Esophagus muscularis mucosa (tissue), 4 donors: ENCODE data around the gene RAB33B. TPM values are rescaled to one million over a fixed set of nuclear protein-coding genes. Genes with fewer than 3 reads are reported as not detected.

Experiments used
- DNase-seq: peaks from one replicate; pipeline ENCODE4 v3.0.0-alpha.2; 2017; ENCODE audit errors: extremely low spot score
- H3K27ac ChIP-seq, 4 donors: fragments of 200-600 bp; sonication (generic); replicated peaks in 1 of 4; 1 replicate in 3 of 4; 2 replicates in 1 of 4; pipeline ENCODE4 v1.5.1; 2016 to 2019; ENCODE audit warnings: mild to moderate bottlenecking in 1 of 4
- H3K27me3 ChIP-seq, 4 donors: fragments of 200-600 bp; sonication (generic); one replicate each; pipeline versions ENCODE4 v1.5.1 to v1.6.0; 2016 to 2019
- H3K36me3 ChIP-seq, 4 donors: fragments of 200-600 bp; sonication (generic); one replicate each; pipeline ENCODE4 v1.5.1; 2016 to 2019
- H3K4me1 ChIP-seq, 4 donors: fragments of 200-600 bp; sonication (generic); one replicate each; pipeline ENCODE4 v1.5.1; 2016 to 2019
- H3K4me3 ChIP-seq, 4 donors: fragments of 200-600 bp; sonication (generic); 1 replicate in 2 of 4; 2 replicates in 2 of 4; pipeline ENCODE4 v1.5.1; 2016 to 2019; ENCODE audit warnings: mild to moderate bottlenecking in 4 of 4, moderate library complexity in 1 of 4
- H3K9me3 ChIP-seq, 4 donors: fragments of 200-600 bp; sonication (generic); 1 replicate in 3 of 4; 2 replicates in 1 of 4; pipeline ENCODE4 v1.5.1; 2016 to 2019
- CTCF ChIP-seq, 3 experiments: fragments of 200-600 bp in 2 of 3; fragments of 450-650 bp in 1 of 3; sonication (generic) in 2 of 3; IDR thresholded peaks; one replicate each; pipeline ENCODE4 v1.5.1; 2017 to 2019; ENCODE audit warnings: antibody characterized with exemption in 3 of 3, mild to moderate bottlenecking in 2 of 3, moderate library complexity in 1 of 3
- EP300 ChIP-seq: sonication (generic); formaldehyde crosslinking; IDR thresholded peaks from one replicate; pipeline ENCODE4 v1.6.1; 2017; ENCODE audit warnings: antibody characterized with exemption
- POLR2A ChIP-seq: fragments of 450-650 bp; IDR thresholded peaks from one replicate; pipeline ENCODE4 v1.6.1; 2017; ENCODE audit warnings: antibody characterized with exemption, moderate library complexity, mild to moderate bottlenecking, low read depth
- POLR2AphosphoS5 ChIP-seq, 2 donors: sonication (generic); formaldehyde crosslinking; IDR thresholded peaks; one replicate each; pipeline ENCODE4 v1.6.1; 2017; ENCODE audit warnings: antibody characterized with exemption in 2 of 2
- WGBS: methylation state at CpG from one replicate; pipeline ENCODE4 v1.1.5; 2018; 5-methylcytosine and 5-hydroxymethylcytosine counted together
- intact Hi-C: fragments of 100-400 bp; cut with DNase I; formaldehyde crosslinking; loops from one replicate; pipeline ENCODE4 v1.15.1; 2023
- total RNA-seq, 4 donors: library from RNA; depleted of rRNA; stranded (reverse); fragments of >200 nt; gene quantifications; one replicate each; pipeline versions ENCODE4 v1.1.0 to v1.2.1, GENCODE V29; 2016

Gene RAB33B
- total RNA-seq, 4 donors from 2014 or later: 10.8 to 16.1 (median 14.8) TPM

GRCh38 chr4:139484783-139485311 is 30.9 kb downstream of the RAB33B start:
- Histone ChIP-seq H3K36me3 (no peaks in the 10 kb centered on the region), H3K27me3 (no peaks in the 10 kb centered on the region), H3K4me3 (no peak overlapping the region), H3K4me1 (peaks cover 0 to 5% (median 1%) of the 10 kb centered on the region in 4 donors), H3K9me3 (no peaks in the 10 kb centered on the region), H3K27ac (no peak overlapping the region)
- intact Hi-C loops: loop anchor here (5.0 kb wide), 1 partner anchor 152 kb away; no protein-coding TSS in a partner anchor
- TF ChIP-seq EP300 (no peak), CTCF (IDR thresholded peaks at IDR 0.05) (no peak), POLR2AphosphoS5 (IDR thresholded peaks at IDR 0.05) (no peak), POLR2A (no peak)
- 91% methylated on average over 11 of the region's 11 CpGs for WGBS
- no peak for DNase-seq

GRCh38 chr4:139488442-139488841 is 34.5 kb downstream of the RAB33B start:
- TF ChIP-seq CTCF (IDR thresholded peaks at IDR 0.05) (no peak), POLR2A (no peak), EP300 (no peak)
- Histone ChIP-seq H3K36me3 (no peaks in the 10 kb centered on the region), H3K27ac (no peak overlapping the region), H3K4me3 (no peak overlapping the region), H3K27me3 (no peaks in the 10 kb centered on the region), H3K9me3 (no peaks in the 10 kb centered on the region), H3K4me1 (peaks cover 0 to 5% (median 1%) of the 10 kb centered on the region in 4 donors)
- WGBS: 99% methylated on average over 3 of the region's 3 CpGs
- intact Hi-C loops: loop anchor here (5.0 kb wide), 1 partner anchor 149 kb away; no protein-coding TSS in a partner anchor
- no peak for DNase-seq

GRCh38 chr4:139489638-139490037 is 35.7 kb downstream of the RAB33B start:
- peaks cover 0 to 5% (median 1%) of the 10 kb centered on the region in 4 donors for H3K4me1 ChIP-seq
- H3K27me3 ChIP-seq: no peaks in the 10 kb centered on the region
- H3K27ac ChIP-seq: no peak overlapping the region
- H3K9me3 ChIP-seq: no peaks in the 10 kb centered on the region
- H3K4me3 ChIP-seq: no peak overlapping the region
- no peak for DNase-seq
- TF ChIP-seq CTCF (IDR thresholded peaks at IDR 0.05): no peak
- TF ChIP-seq POLR2A: no peak
- TF ChIP-seq EP300: no peak
- TF ChIP-seq POLR2AphosphoS5 (IDR thresholded peaks at IDR 0.05): no peak
- intact Hi-C loops: loop anchor here (5.0 kb wide), 1 partner anchor 148 kb away; no protein-coding TSS in a partner anchor
- H3K36me3 ChIP-seq: no peaks in the 10 kb centered on the region

GRCh38 chr4:139492429-139492828 is 38.5 kb downstream of the RAB33B start:
- H3K36me3 ChIP-seq: no peaks in the 10 kb centered on the region
- peaks cover 0 to under 1% (median under 1%) of the 10 kb centered on the region in 4 donors for H3K4me1 ChIP-seq
- no peak for DNase-seq
- H3K4me3 ChIP-seq: no peak overlapping the region
- H3K27me3 ChIP-seq: no peaks in the 10 kb centered on the region
- 94% methylated on average over 2 of the region's 2 CpGs for WGBS
- no peak overlapping the region for H3K27ac ChIP-seq
- TF ChIP-seq CTCF (IDR thresholded peaks at IDR 0.05) (no peak), POLR2A (no peak), POLR2AphosphoS5 (IDR thresholded peaks at IDR 0.05) (no peak), EP300 (no peak)
- no peaks in the 10 kb centered on the region for H3K9me3 ChIP-seq
- intact Hi-C loops: no loop called here

- DNase-seq: no peak
- Histone ChIP-seq H3K4me1 (peaks cover 0 to 8% (median 8%) of the 10 kb centered on the region in 4 donors), H3K27ac (no peak overlapping the region), H3K36me3 (no peaks in the 10 kb centered on the region), H3K9me3 (no peaks in the 10 kb centered on the region), H3K27me3 (no peaks in the 10 kb centered on the region), H3K4me3 (no peak overlapping the region)
- 85% methylated on average over 4 of the region's 4 CpGs for WGBS
- intact Hi-C loops: no loop called here
- no peak for TF ChIP-seq POLR2A
- TF ChIP-seq EP300: no peak
- no peak for TF ChIP-seq CTCF (IDR thresholded peaks at IDR 0.05)
- TF ChIP-seq POLR2AphosphoS5 (IDR thresholded peaks at IDR 0.05): no peak
Observed at GRCh38 chr4:139493176-139493575, 39.3 kb downstream of the RAB33B start.
